Stimulated activated memory B cell treated with anti-CD40 and anti-IgM and Interleukin-4, amounts not matched to agents 10 μg/mL and 1 μg/mL and 100 μg/mL, for 72 hours (primary cell): ENCODE data around the gene STARD7.
A peak's percentile ranks its signal among the peaks of the same experiment; 100 is the strongest.

ENCODE experiments used
- ATAC-seq: fragments of 150-1000 bp; cut with Tn5 transposase; 2 replicates; pipeline ENCODE4 v1.10.0; 2021
- H3K27ac Mint-ChIP-seq: one replicate; pipeline ENCODE4 v1.8.0; 2022; ENCODE audit warnings: mild to moderate bottlenecking, mixed read lengths
- H3K27me3 Mint-ChIP-seq: one replicate; pipeline ENCODE4 v1.8.0; 2022; ENCODE audit warnings: mixed read lengths
- H3K36me3 Mint-ChIP-seq: one replicate; pipeline ENCODE4 v1.8.0; 2022; ENCODE audit warnings: mixed read lengths
- H3K4me1 Mint-ChIP-seq: one replicate; pipeline ENCODE4 v1.8.0; 2022; ENCODE audit warnings: mixed read lengths
- H3K4me3 Mint-ChIP-seq: one replicate; pipeline ENCODE4 v1.8.0; 2022; ENCODE audit warnings: mild to moderate bottlenecking, moderate library complexity, mixed read lengths
- H3K9me3 Mint-ChIP-seq: one replicate; pipeline ENCODE4 v1.8.0; 2022; ENCODE audit warnings: mixed read lengths

The STARD7 gene

GRCh38 chr2:96213379-96213778 lies 4.8 kb upstream of the STARD7 start:
- Mint-ChIP-seq H3K36me3 (no peaks in the 10 kb centered on the region), H3K9me3 (no peaks in the 10 kb centered on the region), H3K4me3 (no peak overlapping the region), H3K4me1 (peaks cover 50% of the 10 kb centered on the region), H3K27ac (peak overlapping the region; percentile 12), H3K27me3 (no peaks in the 10 kb centered on the region)
- ATAC-seq: no peak

GRCh38 chr2:96212339-96212738 lies 3.7 kb upstream of the STARD7 start:
- no peak for ATAC-seq
- H3K36me3 Mint-ChIP-seq: no peaks in the 10 kb centered on the region

GRCh38 chr2:96209729-96210085 lies 1.1 kb upstream of the STARD7 start:
- H3K27ac Mint-ChIP-seq: peak overlapping the region; percentile 80
- no peaks in the 10 kb centered on the region for H3K27me3 Mint-ChIP-seq
- no peak for ATAC-seq
- H3K4me3 Mint-ChIP-seq: peak overlapping the region; percentile 83
- peaks cover 14% of the 10 kb centered on the region for H3K36me3 Mint-ChIP-seq
- H3K9me3 Mint-ChIP-seq: no peaks in the 10 kb centered on the region
- H3K4me1 Mint-ChIP-seq: peaks cover 62% of the 10 kb centered on the region

More at GRCh38 chr2:96212339-96212738, 3.7 kb upstream of the STARD7 start:
- peaks cover 50% of the 10 kb centered on the region for H3K4me1 Mint-ChIP-seq
- no peaks in the 10 kb centered on the region for H3K9me3 Mint-ChIP-seq
- no peak overlapping the region for H3K4me3 Mint-ChIP-seq
- H3K27ac Mint-ChIP-seq: peak overlapping the region; percentile 60
- H3K27me3 Mint-ChIP-seq: no peaks in the 10 kb centered on the region

GRCh38 chr2:96209011-96209728 lies 543 bp upstream of the STARD7 start:
- Mint-ChIP-seq H3K36me3 (peaks cover 16% of the 10 kb centered on the region), H3K9me3 (no peaks in the 10 kb centered on the region), H3K27ac (peak overlapping the region; percentile 80), H3K4me1 (peaks cover 66% of the 10 kb centered on the region), H3K4me3 (peak overlapping the region; percentile 83), H3K27me3 (no peaks in the 10 kb centered on the region)
- ATAC-seq: no peak

- H3K36me3 Mint-ChIP-seq: peaks cover 28% of the 10 kb centered on the region
- peak overlapping the region; percentile 80 for H3K27ac Mint-ChIP-seq
- H3K9me3 Mint-ChIP-seq: no peaks in the 10 kb centered on the region
- H3K4me1 Mint-ChIP-seq: peaks cover 70% of the 10 kb centered on the region
- H3K27me3 Mint-ChIP-seq: no peaks in the 10 kb centered on the region
- H3K4me3 Mint-ChIP-seq: peak overlapping the region; percentile 83
- ATAC-seq: peak; percentile 9
Measured at GRCh38 chr2:96207774-96208142, 869 bp downstream of the STARD7 start.

- no peaks in the 10 kb centered on the region for H3K27me3 Mint-ChIP-seq
- H3K27ac Mint-ChIP-seq: peak overlapping the region; percentile 80
- H3K9me3 Mint-ChIP-seq: no peaks in the 10 kb centered on the region
- no peak for ATAC-seq
- H3K36me3 Mint-ChIP-seq: peaks cover 28% of the 10 kb centered on the region
- H3K4me3 Mint-ChIP-seq: peak overlapping the region; percentile 83
- peaks cover 71% of the 10 kb centered on the region for H3K4me1 Mint-ChIP-seq
Measured at GRCh38 chr2:96207073-96207773, 1.4 kb downstream of the STARD7 start.

GRCh38 chr2:96205888-96206287 lies 2.7 kb downstream of the STARD7 start:
- peak overlapping the region; percentile 80 for H3K27ac Mint-ChIP-seq
- H3K4me1 Mint-ChIP-seq: peaks cover 63% of the 10 kb centered on the region

GRCh38 chr2:96204836-96205624 lies 3.6 kb downstream of the STARD7 start:
- Mint-ChIP-seq H3K27ac (peak overlapping the region; percentile 80), H3K27me3 (no peaks in the 10 kb centered on the region)

More at GRCh38 chr2:96205888-96206287, 2.7 kb downstream of the STARD7 start:
- peaks cover 28% of the 10 kb centered on the region for H3K36me3 Mint-ChIP-seq
- H3K9me3 Mint-ChIP-seq: no peaks in the 10 kb centered on the region
- H3K27me3 Mint-ChIP-seq: no peaks in the 10 kb centered on the region
- no peak for ATAC-seq
- H3K4me3 Mint-ChIP-seq: peak overlapping the region; percentile 78

GRCh38 chr2:96203130-96204028 lies 5.2 kb downstream of the STARD7 start:
- H3K27me3 Mint-ChIP-seq: no peaks in the 10 kb centered on the region
- H3K4me1 Mint-ChIP-seq: peaks cover 72% of the 10 kb centered on the region
- H3K36me3 Mint-ChIP-seq: peaks cover 34% of the 10 kb centered on the region
- H3K9me3 Mint-ChIP-seq: no peaks in the 10 kb centered on the region
- ATAC-seq: no peak
- peak overlapping the region; percentile 67 for H3K4me3 Mint-ChIP-seq
- H3K27ac Mint-ChIP-seq: peak overlapping the region; percentile 80

More at GRCh38 chr2:96204836-96205624, 3.6 kb downstream of the STARD7 start:
- H3K4me3 Mint-ChIP-seq: peak overlapping the region; percentile 67
- no peaks in the 10 kb centered on the region for H3K9me3 Mint-ChIP-seq
- H3K36me3 Mint-ChIP-seq: peaks cover 28% of the 10 kb centered on the region
- peaks cover 63% of the 10 kb centered on the region for H3K4me1 Mint-ChIP-seq
- ATAC-seq: no peak

GRCh38 chr2:96202152-96202854 lies 6.3 kb downstream of the STARD7 start:
- H3K4me1 Mint-ChIP-seq: peaks cover 77% of the 10 kb centered on the region
- no peaks in the 10 kb centered on the region for H3K9me3 Mint-ChIP-seq
- no peak overlapping the region for H3K27ac Mint-ChIP-seq
- no peak overlapping the region for H3K4me3 Mint-ChIP-seq
- no peak for ATAC-seq
- H3K36me3 Mint-ChIP-seq: peaks cover 38% of the 10 kb centered on the region
- no peaks in the 10 kb centered on the region for H3K27me3 Mint-ChIP-seq

- H3K27me3 Mint-ChIP-seq: no peaks in the 10 kb centered on the region
- H3K27ac Mint-ChIP-seq: no peak overlapping the region
- peaks cover 38% of the 10 kb centered on the region for H3K36me3 Mint-ChIP-seq
- peaks cover 77% of the 10 kb centered on the region for H3K4me1 Mint-ChIP-seq
- no peaks in the 10 kb centered on the region for H3K9me3 Mint-ChIP-seq
- H3K4me3 Mint-ChIP-seq: no peak overlapping the region
- no peak for ATAC-seq
Measured at GRCh38 chr2:96201338-96201737, 7.3 kb downstream of the STARD7 start.

- no peaks in the 10 kb centered on the region for H3K27me3 Mint-ChIP-seq
- peak overlapping the region; percentile 70 for H3K27ac Mint-ChIP-seq
- no peak overlapping the region for H3K4me3 Mint-ChIP-seq
- H3K4me1 Mint-ChIP-seq: peaks cover 67% of the 10 kb centered on the region
- no peaks in the 10 kb centered on the region for H3K9me3 Mint-ChIP-seq
- peaks cover 35% of the 10 kb centered on the region for H3K36me3 Mint-ChIP-seq
- no peak for ATAC-seq
Measured at GRCh38 chr2:96198921-96199320, 9.7 kb downstream of the STARD7 start.

GRCh38 chr2:96197546-96198255 lies 10.9 kb downstream of the STARD7 start:
- Mint-ChIP-seq H3K9me3 (no peaks in the 10 kb centered on the region), H3K27ac (no peak overlapping the region), H3K4me3 (no peak overlapping the region), H3K4me1 (peaks cover 55% of the 10 kb centered on the region), H3K36me3 (peaks cover 37% of the 10 kb centered on the region), H3K27me3 (no peaks in the 10 kb centered on the region)
- no peak for ATAC-seq
